NCI-H128 (cell line): ENCODE data around the gene AKR7A3.
"Not testable (repeated sequence)": the region's sequence is repeated elsewhere in the genome, so short reads cannot be mapped to it uniquely, and the experiment has no call there.

ENCODE experiments used
- DNase-seq: peaks from one replicate; lab custom pipeline; 2025; ENCODE audit not compliant: unreplicated experiment; lab: John Stamatoyannopoulos, UW

Gene AKR7A3

DNA sequence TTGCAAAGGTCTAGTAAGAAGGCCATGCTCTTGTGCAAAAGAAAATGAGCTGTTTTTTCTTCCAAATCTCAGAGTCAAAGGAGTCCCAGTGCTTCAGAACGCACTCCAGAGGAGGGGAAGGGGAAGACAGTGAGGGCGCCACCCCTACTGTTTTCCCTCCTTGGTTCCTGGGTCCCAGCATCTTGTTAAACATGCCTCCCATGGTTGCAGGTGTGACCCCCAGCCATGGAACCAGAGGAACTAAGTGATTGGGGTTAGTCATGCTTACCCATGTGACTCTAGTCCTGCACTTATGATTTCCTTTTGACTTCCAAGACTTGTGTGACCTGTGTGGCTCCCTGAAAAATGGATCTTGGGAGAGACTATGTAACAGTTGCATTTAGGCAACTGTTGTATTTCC lies 6.1 kb upstream of the AKR7A3 start:
- no peak for DNase-seq

- no peak for DNase-seq
These were observed 674 bp upstream of the AKR7A3 start for GRCh38 chr1:19289244-19289643.

GRCh38 chr1:19287436-19288185 lies 959 bp downstream of the AKR7A3 start:
- no peak for DNase-seq

DNA sequence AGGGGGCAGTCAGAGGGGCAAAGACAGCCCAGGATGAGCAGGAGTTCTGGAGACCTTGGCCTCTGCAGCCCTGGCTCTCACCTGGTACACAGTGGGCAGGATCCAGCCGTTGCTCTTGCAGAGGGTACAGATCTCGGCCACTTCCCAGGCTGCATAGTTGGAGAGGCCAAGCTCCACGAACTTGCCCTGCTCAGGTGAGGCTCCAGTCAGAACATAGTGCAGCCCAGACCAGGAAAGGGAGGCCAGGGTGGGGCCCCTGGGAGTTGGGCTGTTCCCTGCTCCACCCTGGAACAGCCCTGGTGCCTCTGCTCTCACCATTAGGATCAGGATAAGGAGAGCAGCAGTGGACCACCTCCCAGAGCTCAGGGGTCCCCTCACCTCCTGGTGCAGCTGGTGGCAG lies 2.8 kb downstream of the AKR7A3 start:
- not testable (repeated sequence) for DNase-seq

GRCh38 chr1:19285366-19285765 lies 3.2 kb downstream of the AKR7A3 start:
- not testable (repeated sequence) for DNase-seq

DNA sequence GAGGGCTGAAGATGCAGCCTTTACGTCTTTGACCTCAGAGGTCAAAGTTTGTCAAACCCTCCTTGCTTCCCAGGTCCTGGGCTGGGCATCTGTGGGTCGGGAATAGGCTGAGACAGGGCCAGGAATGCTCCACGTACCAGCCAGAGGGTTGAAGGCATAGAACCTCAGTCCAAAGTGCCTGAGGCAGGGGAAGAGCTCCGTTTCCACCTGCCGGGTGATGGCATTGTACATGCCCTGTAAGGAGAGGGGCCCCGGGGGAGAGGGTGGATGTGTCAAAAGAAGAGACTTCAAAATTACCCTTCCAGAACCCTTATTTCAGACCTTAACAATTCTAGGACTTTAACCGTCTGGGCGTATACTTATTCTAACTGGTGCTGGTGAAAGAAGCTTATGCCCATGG lies 3.7 kb downstream of the AKR7A3 start:
- DNase-seq: no peak

DNA sequence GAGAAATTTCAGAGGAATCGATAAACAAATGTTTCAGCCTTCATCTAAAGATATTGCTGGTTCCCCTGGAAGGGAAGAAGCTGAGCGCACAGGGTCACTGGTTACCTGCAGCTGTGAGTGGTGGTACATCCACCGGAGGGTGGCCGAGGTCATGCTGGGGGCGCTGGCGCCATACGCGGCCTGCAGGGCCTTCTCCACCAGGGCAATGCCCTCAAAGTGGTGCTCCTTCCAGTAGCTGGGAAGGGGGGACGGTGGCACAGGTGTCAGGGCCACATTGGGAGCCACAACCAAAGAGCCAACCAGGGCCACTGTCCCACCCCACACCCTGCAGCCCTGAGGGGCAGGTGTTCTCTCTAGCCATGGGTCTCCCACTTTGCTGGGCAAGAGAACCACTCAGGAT lies 4.7 kb downstream of the AKR7A3 start:
- no peak for DNase-seq

- no peak for DNase-seq
These were observed 13.9 kb downstream of the AKR7A3 start for GRCh38 chr1:19274636-19275035.

GRCh38 chr1:19273844-19274531 lies 14.6 kb downstream of the AKR7A3 start:
- not testable (repeated sequence) for DNase-seq

GRCh38 chr1:19273106-19273843 lies 15.3 kb downstream of the AKR7A3 start:
- no peak for DNase-seq

DNA sequence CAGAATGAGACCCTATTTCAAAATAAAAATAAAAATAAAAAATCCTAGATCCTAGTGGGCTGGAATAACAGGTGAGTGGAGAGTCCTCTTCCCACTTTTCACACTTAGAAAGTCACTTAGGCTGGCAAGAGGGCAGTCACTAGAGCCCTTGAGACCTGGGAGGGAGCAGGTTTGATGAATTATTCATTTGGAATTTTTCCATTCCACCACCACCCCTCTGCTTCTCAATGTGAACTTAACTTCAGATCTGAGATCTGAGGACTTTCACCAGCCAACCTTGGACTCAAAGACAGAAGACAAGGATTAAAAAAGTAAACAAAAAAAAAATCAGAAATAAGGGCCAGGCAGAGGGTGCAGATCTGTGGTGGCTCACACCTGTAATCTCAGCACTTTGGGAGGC lies 16.5 kb downstream of the AKR7A3 start:
- no peak for DNase-seq

DNA sequence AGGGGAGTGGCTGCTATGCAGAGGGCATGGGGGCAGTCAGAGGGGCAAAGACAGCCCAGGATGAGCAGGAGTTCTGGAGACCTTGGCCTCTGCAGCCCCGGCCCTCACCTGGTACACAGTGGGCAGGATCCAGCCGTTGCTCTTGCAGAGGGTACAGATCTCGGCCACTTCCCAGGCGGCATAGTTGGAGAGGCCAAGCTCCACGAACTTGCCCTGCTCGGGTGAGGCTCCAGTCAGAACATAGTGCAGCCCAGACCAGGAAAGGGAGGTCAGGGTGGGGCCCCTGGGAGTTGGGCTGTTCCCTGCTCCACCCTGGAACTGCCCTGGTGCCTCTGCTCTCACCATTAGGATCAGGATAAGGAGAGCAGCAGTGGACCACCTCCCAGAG lies 18.2 kb downstream of the AKR7A3 start:
- not testable (repeated sequence) for DNase-seq

GRCh38 chr1:19269427-19270342 lies 18.9 kb downstream of the AKR7A3 start:
- not testable (repeated sequence) for DNase-seq

GRCh38 chr1:19268445-19268844 lies 20.1 kb downstream of the AKR7A3 start:
- no peak for DNase-seq

DNA sequence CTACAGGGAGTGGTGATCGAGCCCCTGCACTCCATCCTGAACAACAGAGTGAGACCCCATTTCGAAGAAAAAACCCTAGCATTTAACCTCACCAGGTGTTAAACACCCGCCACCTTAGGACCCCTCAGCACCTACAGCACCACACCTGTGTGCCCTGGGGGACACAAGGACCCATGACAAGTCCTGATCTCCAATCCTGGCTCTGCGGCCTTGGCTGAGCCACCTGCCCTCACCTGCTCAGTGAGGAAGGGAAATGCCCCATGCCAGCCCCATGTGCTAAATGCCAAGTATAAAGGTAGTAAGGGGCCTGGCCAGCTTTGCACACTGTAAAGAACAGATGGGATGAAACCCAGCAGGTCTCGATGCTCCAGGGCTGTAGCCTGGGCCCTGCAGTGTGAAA lies 25.8 kb downstream of the AKR7A3 start:
- DNase-seq: no peak

DNA sequence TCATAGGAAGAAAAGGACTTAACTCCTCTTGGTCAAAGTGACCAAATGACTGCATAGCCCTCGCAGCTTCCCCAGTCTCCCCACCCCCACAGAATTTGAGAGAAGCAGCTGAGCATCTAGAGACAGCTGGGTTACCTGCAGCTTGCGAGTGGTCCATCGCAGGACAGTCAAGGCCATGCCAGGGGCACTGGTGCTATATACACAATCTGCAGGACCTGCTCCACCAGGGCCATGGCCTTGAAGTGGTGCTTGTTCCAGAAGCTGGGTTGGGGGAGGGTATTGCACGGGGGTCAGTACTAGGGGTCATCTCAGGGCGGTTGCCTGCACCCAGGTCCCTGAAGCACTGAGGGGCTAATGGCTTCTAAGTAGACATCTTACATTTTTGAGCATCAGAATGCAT lies 26.5 kb downstream of the AKR7A3 start:
- DNase-seq: no peak

DNA sequence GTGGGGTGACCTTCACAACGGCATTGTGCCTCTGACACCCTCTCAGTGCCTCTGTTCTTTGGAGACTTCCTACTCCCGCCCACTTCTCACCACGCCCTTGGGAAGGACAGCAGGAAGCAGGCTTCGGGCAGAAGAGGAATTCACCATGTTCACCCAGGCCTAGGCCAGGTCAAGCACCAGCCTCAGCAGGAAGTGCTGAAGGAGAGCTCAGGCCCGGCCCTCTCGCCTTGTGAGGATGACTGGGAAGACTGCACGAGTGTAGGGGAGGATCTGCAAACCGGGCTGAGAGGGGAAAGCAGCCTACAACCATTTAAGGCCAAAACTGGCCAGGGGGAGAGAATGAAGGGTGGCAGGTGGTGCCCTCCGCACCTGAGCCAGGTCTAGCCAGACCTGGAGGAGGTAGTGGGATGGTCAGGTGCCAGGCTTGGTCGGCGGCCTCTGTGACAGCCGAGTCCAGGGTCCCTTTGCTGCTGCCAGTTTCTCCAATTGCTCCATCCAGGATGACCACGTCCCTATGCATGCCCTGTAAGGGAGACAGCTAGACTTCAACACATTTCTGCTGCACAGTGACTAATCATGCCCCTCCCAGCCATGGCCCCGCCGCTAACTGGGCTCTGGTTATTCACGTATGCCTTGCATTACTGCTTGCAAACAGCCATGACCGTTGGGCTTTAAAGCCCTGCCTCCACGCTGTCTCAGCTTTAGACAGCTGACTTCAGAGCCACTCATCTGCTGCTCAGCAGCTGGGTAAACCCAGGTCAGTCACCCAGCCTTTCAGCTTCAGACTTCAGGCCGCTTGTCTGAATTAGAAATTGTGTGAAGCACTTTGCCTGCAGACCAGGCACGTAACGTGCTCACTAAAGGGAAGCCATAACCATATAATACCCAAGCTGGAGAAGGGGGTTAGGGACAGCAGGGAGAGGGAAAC lies 28.1 kb downstream of the AKR7A3 start:
- no peak for DNase-seq

DNA sequence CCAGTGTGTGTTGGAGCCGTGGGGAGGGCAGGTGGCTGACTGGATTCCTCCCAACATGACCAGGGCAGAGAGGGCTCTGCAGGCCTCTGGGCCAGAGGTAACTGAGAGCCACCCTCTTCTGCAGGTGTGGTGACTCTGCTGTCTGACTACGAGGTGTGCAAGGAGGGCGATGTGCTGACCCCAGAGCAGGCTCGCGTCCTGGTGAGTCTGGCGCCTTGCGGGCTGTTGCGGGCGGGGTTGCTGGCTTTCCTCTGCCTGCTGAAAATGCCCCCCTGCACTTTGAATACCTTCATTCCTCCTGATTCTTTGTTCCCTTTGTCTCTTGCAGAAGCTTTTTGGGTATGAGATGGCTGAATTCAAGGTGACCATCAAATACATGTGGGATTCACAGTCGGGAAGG lies 30.2 kb downstream of the AKR7A3 start:
- no peak for DNase-seq

GRCh38 chr1:19257178-19257914 lies 31.2 kb downstream of the AKR7A3 start:
- DNase-seq: no peak
